Activated T-cell treated with anti-CD3 and anti-CD28 coated beads for 48 hours (primary cell): ENCODE measurements around the gene CIDEA.

Source experiments
- DNase-seq: peaks from one replicate; pipeline ENCODE4 v3.0.0-alpha.2; 2020; ENCODE audit warnings: low read depth

The CIDEA gene

GRCh38 chr18:12318857-12319256, 64.7 kb downstream of the CIDEA start:
- DNase-seq, result no peak

- DNase-seq, result no peak
Measured at GRCh38 chr18:12321333-12321732, 67.2 kb downstream of the CIDEA start.

GRCh38 chr18:12324991-12325725, 71.0 kb downstream of the CIDEA start:
- no peak for DNase-seq

GRCh38 chr18:12325726-12326245, 71.6 kb downstream of the CIDEA start:
- DNase-seq, result no peak

GRCh38 chr18:12326711-12327460, 72.7 kb downstream of the CIDEA start:
- DNase-seq, result no peak
